LNCaP clone FGC (cell line): ENCODE measurements around the gene PEPD.

Experiments
- DNase-seq: peaks from one replicate; pipeline ENCODE4 v3.0.0-alpha.2; 2011; ENCODE audit warnings: low read depth
- H3K4me3 ChIP-seq: 2 replicates; pipeline ENCODE4 v1.5.1; 2011; ENCODE audit warnings: mild to moderate bottlenecking, low read depth, low read length, control low read depth
- CTCF ChIP-seq: IDR thresholded peaks from 2 replicates; pipeline ENCODE4 v1.5.1; 2012; ENCODE audit warnings: mild to moderate bottlenecking; ENCODE audit not compliant: control insufficient read depth, insufficient read depth; ENCODE audit errors: extremely low read depth

PEPD gene

GRCh38 chr19:33522371-33522662 is 726 bp upstream of the PEPD start:
- DNase-seq: no peak
- H3K4me3 ChIP-seq: peak overlapping the region; percentile 89
- TF ChIP-seq CTCF: no peak

GRCh38 chr19:33520844-33521479 is 629 bp downstream of the PEPD start:
- no peak for DNase-seq
- peak overlapping the region; percentile 89 for H3K4me3 ChIP-seq
- no peak for TF ChIP-seq CTCF

- peak overlapping the region; percentile 89; the same call in 1 of the 2 replicates for H3K4me3 ChIP-seq
- TF ChIP-seq CTCF: no peak
- DNase-seq: no peak
Observed at GRCh38 chr19:33520048-33520643, 1.4 kb downstream of the PEPD start.

- TF ChIP-seq CTCF: no peak
- DNase-seq: no peak
- no peak overlapping the region for H3K4me3 ChIP-seq
Observed at GRCh38 chr19:33519416-33519815, 2.2 kb downstream of the PEPD start.

- DNase-seq: no peak
- no peak for TF ChIP-seq CTCF
- H3K4me3 ChIP-seq: no peak overlapping the region
Observed at GRCh38 chr19:33518541-33518940, 3.0 kb downstream of the PEPD start.

GRCh38 chr19:33517922-33518321 is 3.7 kb downstream of the PEPD start:
- no peak for DNase-seq
- TF ChIP-seq CTCF: no peak
- H3K4me3 ChIP-seq: no peak overlapping the region

- TF ChIP-seq CTCF: no peak
- no peak for DNase-seq
- H3K4me3 ChIP-seq: no peak overlapping the region
Observed at GRCh38 chr19:33515921-33516320, 5.7 kb downstream of the PEPD start.
